GM12891 (cell line): Measurements from ENCODE around the gene SLC22A23.

Experiments
- PAX5 ChIP-seq: IDR thresholded peaks from 2 replicates; pipeline ENCODE4 v1.6.1; 2011; ENCODE audit warnings: low read length, moderate library complexity, mild to moderate bottlenecking; ENCODE audit not compliant: insufficient read depth, severe bottlenecking
- POLR2A ChIP-seq: IDR thresholded peaks from 2 replicates; pipeline ENCODE4 v1.6.1; 2011; ENCODE audit warnings: low read depth, low read length, control low read depth
- POLR2AphosphoS5 ChIP-seq: IDR thresholded peaks from 2 replicates; pipeline ENCODE4 v1.6.1; 2011; ENCODE audit warnings: low read depth, low read length, control low read depth
- POU2F2 ChIP-seq: IDR thresholded peaks from 2 replicates; pipeline ENCODE4 v1.6.1; 2011; ENCODE audit warnings: low read depth, mild to moderate bottlenecking, control low read depth, low read length, moderate library complexity
- SPI1 ChIP-seq: IDR thresholded peaks from 2 replicates; pipeline ENCODE4 v1.6.1; 2011; ENCODE audit warnings: low read depth, low read length, control low read depth
- TAF1 ChIP-seq: IDR thresholded peaks from 2 replicates; pipeline ENCODE4 v1.6.1; 2011; ENCODE audit warnings: low read depth, low read length, control low read depth

- TF ChIP-seq POLR2A: no peak
- no peak for TF ChIP-seq TAF1
- TF ChIP-seq POLR2AphosphoS5: no peak
- TF ChIP-seq SPI1: no peak
- no peak for TF ChIP-seq PAX5
- TF ChIP-seq POU2F2: no peak
These were observed 144.1 kb downstream of the SLC22A23 start for GRCh38 chr6:3312604-3313231.
